ENCODE results near the gene EFNB3.

Gene EFNB3

GRCh38 chr17:7704601-7705268 lies at the start of gene EFNB3:
Gene EFNB3, plus strand, starts transcription at chr17:7705202. Its CDS starts 397 bp downstream, at chr17:7705599.
- DNase-seq (ENCODE audit: low read depth), result peak; percentile 16

GRCh38 chr17:7655541-7655840 lies 49.5 kb upstream of the EFNB3 start:
- DNase-seq (ENCODE audit: low read depth), result no peak

GRCh38 chr17:7656958-7657609 lies 47.9 kb upstream of the EFNB3 start:
- no peak for DNase-seq (ENCODE audit: low read depth)

GRCh38 chr17:7667656-7668406 lies 37.2 kb upstream of the EFNB3 start:
- no peak for DNase-seq (ENCODE audit: low read depth)

- DNase-seq (ENCODE audit: low read depth), result no peak
These were observed 36.5 kb upstream of the EFNB3 start for GRCh38 chr17:7668482-7668881.

- no peak for DNase-seq (ENCODE audit: low read depth)
These were observed 31.8 kb upstream of the EFNB3 start for GRCh38 chr17:7673239-7673638.

GRCh38 chr17:7674934-7675333 lies 30.1 kb upstream of the EFNB3 start:
- no peak for DNase-seq (ENCODE audit: low read depth)

GRCh38 chr17:7676533-7676932 lies 28.5 kb upstream of the EFNB3 start:
- DNase-seq (ENCODE audit: low read depth), result no peak

GRCh38 chr17:7677388-7678067 lies 27.5 kb upstream of the EFNB3 start:
- no peak for DNase-seq (ENCODE audit: low read depth)

GRCh38 chr17:7684851-7685532 lies 20.0 kb upstream of the EFNB3 start:
- no peak for DNase-seq (ENCODE audit: low read depth)

GRCh38 chr17:7685533-7686221 lies 19.3 kb upstream of the EFNB3 start:
- peak; percentile 93 for DNase-seq (ENCODE audit: low read depth)

- no peak for DNase-seq (ENCODE audit: low read depth)
These were observed 18.6 kb upstream of the EFNB3 start for GRCh38 chr17:7686222-7687071.

GRCh38 chr17:7687072-7687907 lies 17.7 kb upstream of the EFNB3 start, which contains the start of gene TP53:
Gene TP53, minus strand, starts transcription at chr17:7687490. Its CDS starts 10,896 bp downstream, at chr17:7676594.
- peak; percentile 86 for DNase-seq (ENCODE audit: low read depth)

- DNase-seq (ENCODE audit: low read depth), result peak; percentile 99
These were observed 16.8 kb upstream of the EFNB3 start, which contains the start of gene WRAP53 for GRCh38 chr17:7687908-7688807. Gene WRAP53, plus strand, starts transcription at chr17:7688477. Its CDS starts 172 bp downstream, at chr17:7688649.

- DNase-seq (ENCODE audit: low read depth), result no peak
These were observed 16.1 kb upstream of the EFNB3 start for GRCh38 chr17:7688808-7689316.

GRCh38 chr17:7695586-7695985 lies 9.4 kb upstream of the EFNB3 start:
- DNase-seq (ENCODE audit: low read depth), result no peak

- DNase-seq (ENCODE audit: low read depth), result no peak
These were observed 7.0 kb upstream of the EFNB3 start for GRCh38 chr17:7697828-7698588.

All from amniotic epithelial cell (primary cell).